Stomach smooth muscle (tissue), 2 donors: ENCODE measurements around the gene ITSN2.
A peak's percentile ranks its signal among the peaks of the same experiment; 100 is the strongest.
"Not testable (repeated sequence)": the region's sequence is repeated elsewhere in the genome, so short reads cannot be mapped to it uniquely, and the experiment has no call there.

Experiments
- H3K27ac ChIP-seq: one replicate; pipeline ENCODE4 v1.7.0; 2013; ENCODE audit warnings: mild to moderate bottlenecking, low read length, inconsistent platforms
- H3K27me3 ChIP-seq, 2 donors: one replicate each; pipeline ENCODE4 v1.7.0; 2013; ENCODE audit warnings: low read length in 2 of 2; ENCODE audit not compliant: insufficient read depth in 2 of 2, control insufficient read depth in 1 of 2
- H3K36me3 ChIP-seq, 2 donors: one replicate each; pipeline ENCODE4 v1.7.0; 2013; ENCODE audit warnings: low read length in 2 of 2; ENCODE audit not compliant: control insufficient read depth in 2 of 2, insufficient read depth in 2 of 2
- H3K4me1 ChIP-seq: one replicate; pipeline ENCODE4 v1.7.0; 2013; ENCODE audit warnings: low read length; ENCODE audit not compliant: control insufficient read depth, insufficient read depth
- H3K4me3 ChIP-seq, 2 donors: one replicate each; pipeline ENCODE4 v1.7.0; 2013; ENCODE audit warnings: low read length in 2 of 2
- H3K9ac ChIP-seq, 2 donors: one replicate each; pipeline ENCODE4 v1.7.0; 2013; ENCODE audit warnings: low read length in 2 of 2, mild to moderate bottlenecking in 1 of 2
- H3K9me3 ChIP-seq, 2 donors: one replicate each; pipeline ENCODE4 v1.7.0; 2013; ENCODE audit warnings: low read length in 2 of 2; ENCODE audit not compliant: control insufficient read depth in 2 of 2
- donor health status: healthy.
- donor health status: Pancreatic carcinoma.

The ITSN2 gene

DNA sequence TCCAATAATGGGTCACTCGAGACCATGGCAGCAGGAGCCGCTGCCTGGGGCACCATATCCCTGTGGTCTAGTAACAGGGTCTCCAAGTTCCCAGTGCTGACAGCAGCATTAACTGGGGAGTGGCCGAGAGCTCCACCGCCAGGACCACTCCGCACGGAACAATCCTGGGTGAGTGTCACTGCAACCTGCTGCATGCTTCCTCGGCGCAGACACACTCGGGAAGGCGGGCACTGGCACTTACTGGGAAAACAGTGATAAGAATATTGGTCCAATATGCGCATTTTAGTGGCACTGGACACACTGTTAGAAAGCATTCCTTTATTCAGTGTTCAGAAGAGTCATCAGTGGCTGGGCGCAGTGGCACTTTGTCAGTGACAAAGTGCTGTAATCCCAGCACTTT, 155.8 kb downstream of the ITSN2 start:
- Histone ChIP-seq H3K4me3 (no peak overlapping the region), H3K27ac (no peak overlapping the region), H3K36me3 (peaks cover 38 to 49% of the 10 kb centered on the region in 2 donors), H3K9ac (no peak overlapping the region), H3K4me1 (no peaks in the 10 kb centered on the region), H3K9me3 (no peaks in the 10 kb centered on the region), H3K27me3 (no peaks in the 10 kb centered on the region)

DNA sequence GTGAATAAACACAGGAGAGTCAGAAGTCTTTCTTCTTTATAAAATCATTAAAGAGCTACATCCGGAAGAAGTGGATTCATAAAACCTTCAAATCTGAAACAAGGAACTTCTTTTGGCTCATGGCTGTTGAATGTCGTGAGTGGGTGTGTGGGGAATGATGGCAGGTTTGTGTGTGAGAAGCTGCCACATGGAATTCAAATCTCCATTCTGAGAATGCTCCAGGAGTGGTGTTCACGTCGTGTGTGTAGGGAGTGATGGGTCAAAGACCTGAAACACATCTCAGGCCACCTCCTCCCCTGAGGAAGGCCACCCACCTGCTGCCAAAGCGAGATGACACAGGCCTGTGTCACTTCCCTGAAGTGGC, 156.6 kb downstream of the ITSN2 start:
- no peaks in the 10 kb centered on the region for H3K27me3 ChIP-seq
- peaks cover 30 to 41% of the 10 kb centered on the region in 2 donors for H3K36me3 ChIP-seq
- H3K9me3 ChIP-seq: no peaks in the 10 kb centered on the region
- no peak overlapping the region for H3K4me3 ChIP-seq
- H3K9ac ChIP-seq: no peak overlapping the region
- H3K27ac ChIP-seq: peak overlapping the region; percentile 1
- H3K4me1 ChIP-seq: no peaks in the 10 kb centered on the region

DNA sequence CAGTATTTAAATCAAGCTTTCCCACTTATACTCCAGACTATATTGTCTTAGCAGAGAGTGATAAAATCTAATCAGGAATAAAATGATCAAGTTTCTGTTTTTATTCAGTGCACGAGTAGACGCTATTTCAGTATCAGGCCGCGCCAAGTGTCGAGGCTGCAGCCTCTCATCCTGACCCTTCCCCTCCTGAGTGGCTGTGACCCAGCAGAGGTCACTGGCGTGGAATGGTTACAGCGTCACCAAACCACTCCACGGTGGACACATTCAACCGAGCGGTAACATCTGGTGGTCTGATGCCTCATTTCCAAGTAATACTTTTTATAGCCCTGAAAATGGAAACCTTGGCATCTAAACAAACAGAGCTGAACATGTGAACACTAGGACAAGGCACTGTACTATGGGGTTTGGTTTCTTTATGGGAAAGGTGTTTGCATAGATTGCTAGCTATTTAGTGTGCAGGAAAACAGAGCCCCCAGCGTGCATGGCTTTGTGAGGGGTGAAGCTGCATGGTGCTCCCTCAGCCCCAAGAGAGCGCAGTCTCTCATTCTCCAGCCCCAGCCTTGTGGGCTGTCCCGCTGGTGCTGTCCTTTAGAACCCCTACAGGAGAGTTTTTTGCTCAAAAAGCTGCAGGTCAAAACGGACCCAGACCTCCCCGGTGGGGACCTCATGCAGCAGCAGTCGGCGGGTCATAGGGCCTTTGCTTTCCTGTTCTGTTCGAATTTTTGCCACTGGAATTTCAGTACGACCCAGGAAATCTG, 157.1 kb downstream of the ITSN2 start:
- Histone ChIP-seq H3K4me1 (no peaks in the 10 kb centered on the region), H3K4me3 (no peak overlapping the region), H3K27ac (peak overlapping the region; percentile 1), H3K9me3 (no peaks in the 10 kb centered on the region), H3K9ac (no peak overlapping the region), H3K36me3 (peaks cover 26 to 37% of the 10 kb centered on the region in 2 donors), H3K27me3 (no peaks in the 10 kb centered on the region)

DNA sequence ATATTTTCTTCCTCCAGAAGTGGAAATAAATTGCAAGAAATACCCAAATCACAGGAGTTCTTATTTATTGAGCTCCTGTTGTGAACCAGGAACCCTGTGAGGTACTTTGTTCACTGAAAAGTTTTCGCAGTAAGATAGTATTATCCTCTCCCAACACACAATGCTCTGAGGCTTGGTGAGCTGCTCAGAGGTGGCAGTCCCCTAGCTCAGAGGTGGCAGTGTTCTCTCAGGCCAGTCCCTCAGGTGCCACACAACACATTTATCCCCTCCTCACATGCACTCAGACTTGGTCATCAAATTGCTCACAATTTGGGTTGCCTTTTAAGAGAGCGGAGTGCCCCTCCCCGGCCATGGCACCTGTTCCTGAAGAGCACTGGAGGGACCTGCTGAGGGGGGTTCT, 159.5 kb downstream of the ITSN2 start:
- Histone ChIP-seq H3K4me1 (no peaks in the 10 kb centered on the region), H3K9me3 (no peaks in the 10 kb centered on the region), H3K4me3 (no peak overlapping the region), H3K9ac (no peak overlapping the region), H3K27ac (no peak overlapping the region), H3K27me3 (no peaks in the 10 kb centered on the region), H3K36me3 (peaks cover 20 to 24% of the 10 kb centered on the region in 2 donors)

DNA sequence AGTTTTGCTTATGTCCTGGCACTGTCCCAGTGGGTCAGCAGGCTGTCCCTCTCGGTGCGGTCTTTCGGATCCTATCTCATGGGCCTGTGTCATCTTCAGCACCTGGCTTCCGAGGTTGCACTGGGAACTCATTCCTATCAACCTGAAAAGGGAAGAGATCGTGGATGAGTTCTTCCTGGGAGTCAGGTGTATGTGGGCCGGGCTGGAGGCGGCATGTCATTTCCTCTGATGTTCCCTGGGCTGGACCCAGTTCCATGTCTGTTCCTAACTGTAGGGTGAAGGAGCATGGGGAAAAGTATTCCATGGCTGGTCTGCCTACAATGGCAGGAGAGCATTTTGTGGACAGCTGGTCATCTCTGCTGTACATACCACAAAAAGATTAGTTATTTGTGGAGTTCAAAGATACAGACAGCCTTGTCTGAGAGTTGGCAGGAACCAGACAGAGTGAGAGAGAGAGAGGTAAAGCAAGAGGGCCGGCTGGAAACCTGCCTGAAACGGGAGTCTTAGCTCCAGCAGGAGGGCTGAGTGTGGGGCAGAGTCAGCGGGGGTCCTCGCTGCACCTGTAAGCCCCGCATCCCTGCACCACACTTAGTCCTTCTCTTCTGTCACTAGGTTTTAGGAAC, 160.3 kb downstream of the ITSN2 start:
- H3K9me3 ChIP-seq: no peaks in the 10 kb centered on the region
- no peaks in the 10 kb centered on the region for H3K27me3 ChIP-seq
- no peak overlapping the region for H3K27ac ChIP-seq
- no peaks in the 10 kb centered on the region for H3K4me1 ChIP-seq
- no peak overlapping the region for H3K9ac ChIP-seq
- no peak overlapping the region for H3K4me3 ChIP-seq
- H3K36me3 ChIP-seq: peaks cover 16 to 22% of the 10 kb centered on the region in 2 donors

DNA sequence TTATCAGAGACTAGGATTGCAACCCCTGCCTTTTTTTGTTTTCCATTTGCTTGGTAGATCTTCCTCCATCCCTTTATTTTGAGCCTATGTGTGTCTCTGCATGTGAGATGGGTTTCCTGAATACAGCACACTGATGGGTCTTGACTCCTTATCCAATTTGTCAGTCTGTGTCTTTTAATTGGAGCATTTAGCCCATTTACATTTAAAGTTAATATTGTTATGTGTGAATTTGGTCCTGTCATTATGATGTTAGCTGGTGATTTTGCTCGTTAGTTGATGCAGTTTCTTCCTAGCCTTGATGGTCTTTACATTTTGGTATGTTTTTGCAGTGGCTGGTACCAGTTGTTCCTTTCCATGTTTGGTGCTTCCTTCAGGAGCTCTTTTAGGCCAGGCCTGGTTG, 163.1 kb downstream of the ITSN2 start:
- H3K9ac ChIP-seq, H3K27me3 ChIP-seq, H3K27ac ChIP-seq, H3K36me3 ChIP-seq, H3K9me3 ChIP-seq, H3K4me3 ChIP-seq, H3K4me1 ChIP-seq: not testable (repeated sequence)

DNA sequence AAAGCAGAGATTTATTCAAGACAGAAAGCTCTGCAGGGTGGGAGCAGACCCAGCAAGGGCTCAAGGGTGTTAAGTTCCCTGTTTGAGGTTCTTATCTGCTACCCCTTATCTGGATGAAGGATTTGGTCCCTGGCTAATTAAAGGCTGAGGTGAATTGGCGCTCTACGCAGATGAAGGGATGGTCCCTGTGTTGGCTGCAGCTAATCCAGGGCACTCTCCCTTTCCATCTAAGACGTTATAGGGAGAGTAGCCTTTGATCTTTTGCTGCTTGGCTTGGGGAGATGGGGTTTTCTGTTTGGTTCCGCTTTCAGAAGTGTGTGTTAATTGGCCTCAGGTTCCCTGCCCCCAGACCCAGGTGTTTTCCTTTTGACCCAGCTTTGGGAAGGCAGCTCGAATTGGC, 168.5 kb downstream of the ITSN2 start:
- Histone ChIP-seq H3K9me3 (no peaks in the 10 kb centered on the region), H3K4me1 (no peaks in the 10 kb centered on the region), H3K9ac (no peak overlapping the region), H3K27me3 (no peaks in the 10 kb centered on the region), H3K36me3 (peaks cover 0 to 2% of the 10 kb centered on the region in 2 donors), H3K4me3 (no peak overlapping the region), H3K27ac (no peak overlapping the region)

DNA sequence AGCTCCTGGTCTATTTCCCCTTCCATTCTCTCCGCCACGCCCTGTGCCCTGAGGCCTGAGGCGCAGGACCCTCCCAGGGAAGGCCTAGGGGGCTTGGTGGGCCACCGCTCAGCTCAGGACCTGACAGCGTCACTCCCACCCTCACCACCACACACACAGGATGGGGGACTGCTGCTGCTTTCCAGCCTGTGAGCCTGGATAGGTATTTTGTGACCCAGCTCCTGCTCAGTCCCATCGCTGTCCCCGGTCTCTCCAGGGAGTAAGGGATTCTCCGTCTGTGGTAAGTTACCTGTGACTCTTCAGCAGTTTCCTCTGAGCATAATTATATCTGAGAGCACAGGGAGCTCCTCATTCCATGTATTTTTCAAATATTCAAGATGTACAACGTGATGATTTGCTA, 169.2 kb downstream of the ITSN2 start:
- H3K9ac ChIP-seq: no peak overlapping the region
- H3K9me3 ChIP-seq: no peaks in the 10 kb centered on the region
- no peak overlapping the region for H3K27ac ChIP-seq
- H3K4me3 ChIP-seq: no peak overlapping the region
- H3K27me3 ChIP-seq: no peaks in the 10 kb centered on the region
- H3K4me1 ChIP-seq: no peaks in the 10 kb centered on the region
- peaks cover 0 to 2% of the 10 kb centered on the region in 2 donors for H3K36me3 ChIP-seq

DNA sequence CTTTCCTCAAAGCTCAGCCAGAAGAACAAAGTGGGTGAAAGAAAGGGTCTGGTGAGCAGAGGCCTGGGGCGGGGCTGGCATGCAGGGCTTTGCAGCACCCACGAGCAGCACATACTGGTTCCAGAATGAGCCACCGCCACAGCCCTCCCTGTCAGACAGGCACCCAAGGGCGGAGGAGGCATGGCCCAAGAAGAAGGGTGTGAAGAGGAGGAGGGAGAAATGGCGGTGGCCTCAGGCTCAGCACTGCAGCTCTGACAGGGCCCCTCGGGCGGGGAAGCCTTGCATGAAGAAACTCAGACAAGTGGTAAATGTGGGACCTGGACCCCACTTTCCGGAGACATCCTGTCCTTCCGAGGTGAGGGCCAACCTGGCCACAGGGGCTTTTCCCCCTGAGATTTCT, 169.8 kb downstream of the ITSN2 start:
- Histone ChIP-seq H3K4me1 (no peaks in the 10 kb centered on the region), H3K9ac (no peak overlapping the region), H3K36me3 (peaks cover 0 to 2% of the 10 kb centered on the region in 2 donors), H3K4me3 (no peak overlapping the region), H3K27ac (no peak overlapping the region), H3K27me3 (no peaks in the 10 kb centered on the region), H3K9me3 (no peaks in the 10 kb centered on the region)

DNA sequence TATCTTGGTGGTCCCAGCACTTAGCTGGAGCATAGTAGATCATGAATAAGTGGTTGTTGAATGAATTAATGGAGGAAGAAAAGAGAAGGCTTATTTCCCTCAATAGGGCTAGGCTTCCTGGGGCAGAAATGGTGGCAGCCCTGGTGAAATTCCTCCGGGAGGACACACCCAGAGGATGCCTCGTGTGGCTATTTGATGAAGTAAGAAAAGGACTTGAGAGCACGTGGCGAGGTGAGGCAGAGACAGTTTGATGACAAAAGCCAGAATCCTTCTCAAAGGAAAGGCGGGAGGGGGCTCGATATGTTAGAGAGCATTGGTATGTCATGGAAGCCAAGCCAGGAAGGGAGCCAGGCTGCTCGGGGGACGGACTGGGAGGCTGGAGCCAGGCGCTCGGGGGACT, 170.8 kb downstream of the ITSN2 start:
- Histone ChIP-seq H3K36me3 (peaks cover 0 to 2% of the 10 kb centered on the region in 2 donors), H3K4me3 (no peak overlapping the region), H3K4me1 (no peaks in the 10 kb centered on the region), H3K27me3 (no peaks in the 10 kb centered on the region), H3K9ac (no peak overlapping the region), H3K27ac (no peak overlapping the region), H3K9me3 (no peaks in the 10 kb centered on the region)

DNA sequence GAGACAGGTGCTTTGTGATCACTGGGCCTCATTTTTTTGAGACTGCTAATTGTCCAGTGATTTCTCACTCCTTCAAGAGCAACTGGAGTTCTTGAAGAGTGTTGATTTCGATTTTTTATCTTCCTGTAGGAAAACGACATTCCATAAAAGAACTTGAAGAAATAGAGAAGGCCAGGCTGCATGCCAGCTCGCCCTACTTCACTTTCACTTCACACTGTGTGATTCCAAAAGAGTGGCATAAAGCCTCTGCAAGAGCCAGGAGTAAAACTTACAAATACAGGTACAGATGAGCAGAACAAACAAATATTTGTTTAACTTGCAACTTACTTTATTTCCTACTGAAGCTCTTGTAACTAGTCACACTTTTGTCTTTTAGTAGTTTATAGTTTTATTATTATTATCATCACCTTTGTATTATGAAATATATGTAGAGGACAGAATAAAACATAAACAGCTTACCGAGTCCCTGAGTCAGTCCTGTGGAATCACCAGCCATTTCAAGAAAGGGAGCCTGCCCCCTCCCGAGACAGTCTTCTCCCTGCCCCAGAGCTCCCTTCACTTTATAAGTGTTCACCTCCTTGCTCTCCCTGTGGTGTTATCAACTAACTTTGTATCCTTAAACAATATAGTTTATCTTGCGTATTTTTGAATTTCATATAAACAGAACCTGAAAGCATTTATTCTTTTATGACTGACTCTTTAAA, 176.8 kb downstream of the ITSN2 start:
- Histone ChIP-seq H3K4me1 (no peaks in the 10 kb centered on the region), H3K4me3 (no peak overlapping the region), H3K9me3 (no peaks in the 10 kb centered on the region), H3K27ac (no peak overlapping the region), H3K9ac (no peak overlapping the region), H3K27me3 (no peaks in the 10 kb centered on the region), H3K36me3 (no peaks in the 10 kb centered on the region)
